NB4 (cell line): ENCODE results near the gene MAP3K14.

Experiments used
- DNase-seq: peaks from one replicate; pipeline ENCODE4 v3.0.0; 2010; ENCODE audit warnings: low read depth
- H3K4me3 ChIP-seq: one replicate; pipeline ENCODE4 v1.5.1; 2011; ENCODE audit warnings: mild to moderate bottlenecking, low read depth, low read length, moderate library complexity
- MAX ChIP-seq: IDR thresholded peaks from 2 replicates; pipeline ENCODE4 v1.6.1; 2011; ENCODE audit warnings: low read depth, low read length
- MYC ChIP-seq: IDR thresholded peaks from 2 replicates; pipeline ENCODE4 v1.6.1; 2011; ENCODE audit warnings: low read depth, low read length
- POLR2A ChIP-seq: IDR thresholded peaks from 2 replicates; pipeline ENCODE4 v1.6.1; 2011; ENCODE audit warnings: mild to moderate bottlenecking; ENCODE audit not compliant: insufficient read length; ENCODE audit errors: extremely low read depth
- TF ChIP-seq, protein P1 (sequence below): IDR thresholded peaks from one replicate; pipeline ENCODE4 v1.5.1; 2012; ENCODE audit warnings: low read depth, low read length

Gene MAP3K14

DNA sequence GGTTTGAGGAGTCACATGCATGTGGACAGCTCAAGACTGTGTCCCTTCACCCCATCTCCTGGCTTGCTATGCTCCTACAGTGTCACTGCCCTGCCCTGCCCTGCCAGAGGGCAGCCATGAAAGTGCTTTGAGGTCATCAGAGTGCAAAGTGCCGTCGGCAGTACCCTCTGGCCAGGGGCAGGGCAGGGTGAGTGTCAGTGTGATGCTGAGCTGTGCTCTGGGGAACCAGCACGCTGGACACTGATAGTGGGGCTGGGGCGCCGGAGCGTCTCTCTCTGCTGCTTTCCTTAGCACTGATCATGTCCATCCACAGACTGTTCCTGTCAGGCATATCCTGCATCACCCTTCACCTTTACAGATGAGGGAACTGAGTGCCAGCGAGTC lies 53.4 kb downstream of the MAP3K14 start:
- no peak for DNase-seq
- no peak overlapping the region for H3K4me3 ChIP-seq
- TF ChIP-seq, protein P1, sequence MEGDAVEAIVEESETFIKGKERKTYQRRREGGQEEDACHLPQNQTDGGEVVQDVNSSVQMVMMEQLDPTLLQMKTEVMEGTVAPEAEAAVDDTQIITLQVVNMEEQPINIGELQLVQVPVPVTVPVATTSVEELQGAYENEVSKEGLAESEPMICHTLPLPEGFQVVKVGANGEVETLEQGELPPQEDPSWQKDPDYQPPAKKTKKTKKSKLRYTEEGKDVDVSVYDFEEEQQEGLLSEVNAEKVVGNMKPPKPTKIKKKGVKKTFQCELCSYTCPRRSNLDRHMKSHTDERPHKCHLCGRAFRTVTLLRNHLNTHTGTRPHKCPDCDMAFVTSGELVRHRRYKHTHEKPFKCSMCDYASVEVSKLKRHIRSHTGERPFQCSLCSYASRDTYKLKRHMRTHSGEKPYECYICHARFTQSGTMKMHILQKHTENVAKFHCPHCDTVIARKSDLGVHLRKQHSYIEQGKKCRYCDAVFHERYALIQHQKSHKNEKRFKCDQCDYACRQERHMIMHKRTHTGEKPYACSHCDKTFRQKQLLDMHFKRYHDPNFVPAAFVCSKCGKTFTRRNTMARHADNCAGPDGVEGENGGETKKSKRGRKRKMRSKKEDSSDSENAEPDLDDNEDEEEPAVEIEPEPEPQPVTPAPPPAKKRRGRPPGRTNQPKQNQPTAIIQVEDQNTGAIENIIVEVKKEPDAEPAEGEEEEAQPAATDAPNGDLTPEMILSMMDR, result no peak
- no peak for TF ChIP-seq MYC
- no peak for TF ChIP-seq POLR2A
- TF ChIP-seq MAX, result no peak

DNA sequence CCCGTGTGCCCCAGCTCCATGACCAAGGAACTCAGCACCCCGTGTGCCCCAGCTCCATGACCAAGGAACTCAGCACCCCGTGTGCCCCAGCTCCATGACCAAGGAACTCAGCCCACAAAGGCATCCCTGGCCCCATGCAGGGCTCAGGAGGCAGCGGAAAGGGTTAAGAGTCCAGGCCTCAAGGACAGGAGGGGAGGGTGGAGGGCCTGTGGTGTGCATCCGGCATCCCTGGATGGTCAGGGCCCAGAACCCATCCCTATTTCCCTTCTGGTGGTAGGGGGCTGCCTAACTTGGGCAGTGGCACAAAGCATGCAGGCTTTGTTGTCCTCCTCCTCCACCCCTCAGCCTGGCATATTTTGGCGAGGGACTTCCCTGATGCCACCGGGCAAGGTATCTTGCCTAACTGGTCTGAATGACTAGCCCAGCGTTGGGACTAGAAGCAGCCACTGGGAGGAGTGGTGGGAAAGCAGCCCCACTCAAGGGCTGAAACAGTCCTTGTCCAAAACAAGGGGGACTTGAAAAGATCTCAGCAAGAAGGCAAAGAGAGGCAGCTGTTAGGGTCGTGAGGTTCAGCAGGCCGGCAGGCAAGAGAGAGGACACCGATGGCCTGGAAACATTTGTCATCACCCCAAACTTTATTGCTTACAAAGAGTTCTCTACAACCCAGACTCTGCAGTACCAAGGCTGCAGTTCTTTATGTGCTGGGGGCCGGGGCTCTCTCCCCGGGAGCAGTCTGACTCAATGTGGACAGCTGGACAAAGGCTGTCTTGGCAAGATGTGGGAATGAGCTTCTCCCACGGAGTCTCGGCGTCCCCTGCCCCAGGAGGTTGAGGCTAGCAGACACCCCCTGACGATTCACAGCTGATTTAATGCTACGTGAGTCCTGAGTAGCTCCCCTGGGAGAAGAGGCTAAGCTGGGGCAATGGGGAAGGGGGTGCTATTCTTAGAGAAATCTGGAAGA lies 54.0 kb downstream of the MAP3K14 start:
- TF ChIP-seq MAX (no peak), MYC (no peak), POLR2A (no peak)
- TF ChIP-seq, protein P1, result no peak
- DNase-seq, result no peak
- no peak overlapping the region for H3K4me3 ChIP-seq

DNA sequence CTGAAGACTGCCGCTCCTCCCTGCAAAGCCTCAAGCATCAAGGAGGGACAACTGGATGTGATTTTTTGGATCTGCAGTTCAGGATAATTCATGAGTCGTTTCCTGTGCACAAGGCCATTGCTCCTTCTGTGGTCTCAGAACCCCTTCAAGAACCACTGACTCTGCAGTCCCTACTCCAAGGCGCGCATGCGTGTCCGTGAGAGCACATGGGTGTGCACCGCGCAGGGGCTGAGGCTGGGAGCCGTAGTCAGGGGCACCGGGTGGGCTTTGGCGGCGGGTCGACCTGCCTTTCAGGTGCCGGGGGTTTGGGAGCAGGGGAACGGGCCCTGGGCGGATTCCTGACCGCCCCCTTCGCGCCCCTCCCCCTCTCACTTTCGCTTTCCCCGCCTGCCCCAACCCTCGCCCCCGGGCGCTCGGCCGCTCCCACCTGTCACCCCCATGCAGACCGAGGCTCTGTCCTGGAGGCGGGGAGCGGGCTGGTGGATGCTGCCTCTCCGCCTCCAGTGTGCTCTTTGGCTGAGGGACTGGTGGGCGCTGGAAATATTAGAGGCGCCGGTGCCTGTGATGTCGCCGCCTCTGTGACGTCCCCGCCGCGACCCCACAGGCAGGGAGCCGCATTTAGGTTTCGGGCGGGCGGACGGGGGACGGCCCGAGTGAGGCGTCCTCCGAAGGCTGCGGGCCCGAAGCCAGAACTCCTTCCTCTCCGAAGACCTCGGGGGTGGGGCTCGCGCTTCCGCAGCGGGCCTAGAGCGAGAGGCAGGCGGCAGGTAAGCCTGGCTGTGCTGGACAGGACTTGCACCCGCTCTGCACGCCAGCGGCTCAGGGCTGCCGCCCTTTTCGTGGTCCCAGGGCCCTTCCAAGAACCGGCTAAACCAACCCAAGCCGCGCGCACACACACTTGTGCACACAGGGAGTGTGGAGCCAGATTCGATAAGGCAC lies 55.0 kb downstream of the MAP3K14 start, which contains the start of gene SPATA32:
Gene SPATA32 (minus strand): TSS at position 518 of the 939 bp plus-strand sequence. CDS start 78 bp downstream, at position 440.
- H3K4me3 ChIP-seq, result no peak within 1 kb of the TSS

DNA sequence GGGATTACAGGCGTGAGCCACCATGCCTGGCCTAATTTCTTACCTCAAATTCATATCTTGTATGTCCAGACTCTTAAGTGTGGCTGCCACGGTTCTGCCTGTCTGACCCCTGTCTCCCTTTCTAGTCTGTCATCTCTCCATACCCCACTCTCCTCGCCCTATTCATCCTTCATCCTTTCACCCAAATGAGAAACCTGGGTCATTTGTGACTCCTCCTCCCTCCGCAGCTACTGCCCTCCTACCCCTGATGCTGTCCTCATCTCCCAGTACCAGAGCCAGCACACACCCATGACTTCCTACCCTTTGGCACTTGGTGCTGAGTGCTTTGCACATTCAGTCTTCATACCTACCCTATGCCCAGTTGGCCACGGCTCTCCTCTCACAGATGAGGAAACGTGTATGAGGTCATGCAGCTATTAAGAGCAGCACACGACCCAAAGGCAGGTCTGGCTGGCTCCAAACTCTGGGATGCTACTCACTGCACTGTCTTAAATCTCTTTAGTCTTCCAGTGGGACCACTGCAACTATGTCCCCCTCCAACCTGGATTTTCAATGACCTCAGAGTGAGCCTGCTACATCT lies 56.5 kb downstream of the MAP3K14 start:
- TF ChIP-seq, protein P1, result no peak
- no peak for TF ChIP-seq MYC
- no peak for TF ChIP-seq MAX
- no peak overlapping the region for H3K4me3 ChIP-seq
- DNase-seq, result no peak

More for the DNA sequence above, 55.0 kb downstream of the MAP3K14 start, which contains the start of gene SPATA32:
- TF ChIP-seq, protein P1, result no peak
- TF ChIP-seq POLR2A, result no peak
- no peak for TF ChIP-seq MAX
- no peak for TF ChIP-seq MYC
- no peak for DNase-seq

GRCh38 chr17:45258981-45259380 lies 57.8 kb downstream of the MAP3K14 start:
- DNase-seq, result no peak
- H3K4me3 ChIP-seq, result no peak overlapping the region
- TF ChIP-seq, protein P1, result no peak
- no peak for TF ChIP-seq MYC
- no peak for TF ChIP-seq POLR2A
- TF ChIP-seq MAX, result no peak
